NCI-H2081 (cell line): ENCODE results near the gene ANAPC16.
A peak's percentile ranks its signal among the peaks of the same experiment; 100 is the strongest.
"Not testable (repeated sequence)": the region's sequence is repeated elsewhere in the genome, so short reads cannot be mapped to it uniquely, and the experiment has no call there.

ENCODE experiments used
- DNase-seq, 2 experiments: peaks; one replicate each; lab custom pipeline; 2025; lab: John Stamatoyannopoulos, UW

The ANAPC16 gene

GRCh38 chr10:72263613-72264241 lies 47.9 kb downstream of the ANAPC16 start:
- peak; percentile 92 to 93 for DNase-seq

- no peak for DNase-seq
Observed at GRCh38 chr10:72264536-72264935, 48.7 kb downstream of the ANAPC16 start.

- no peak for DNase-seq
Observed at GRCh38 chr10:72265508-72265907, 49.7 kb downstream of the ANAPC16 start.

GRCh38 chr10:72265990-72266865 lies 50.4 kb downstream of the ANAPC16 start:
- DNase-seq = no peak

GRCh38 chr10:72267381-72267780 lies 51.6 kb downstream of the ANAPC16 start:
- DNase-seq = no peak

GRCh38 chr10:72267819-72268399 lies 52.1 kb downstream of the ANAPC16 start:
- no peak for DNase-seq

- DNase-seq = not testable (repeated sequence)
Observed at GRCh38 chr10:72268475-72269200, 52.8 kb downstream of the ANAPC16 start.

- no peak for DNase-seq
Observed at GRCh38 chr10:72270607-72271281, 54.9 kb downstream of the ANAPC16 start.

- DNase-seq = peak; percentile 70 to 78
Observed at GRCh38 chr10:72272689-72273409, 57.0 kb downstream of the ANAPC16 start.

- DNase-seq = peak; percentile 96 to 97
Observed at GRCh38 chr10:72273410-72274212, 57.8 kb downstream of the ANAPC16 start, which contains the start of gene DDIT4. Gene DDIT4 (plus strand): TSS chr10:72273924. CDS start chr10:72274217, 293 bp downstream.

GRCh38 chr10:72274213-72274729 lies 58.5 kb downstream of the ANAPC16 start:
- no peak for DNase-seq

- DNase-seq = peak; percentile 27 to 69
Observed at GRCh38 chr10:72274730-72275350, 59.0 kb downstream of the ANAPC16 start.

GRCh38 chr10:72275351-72276012 lies 59.7 kb downstream of the ANAPC16 start:
- DNase-seq = peak in 1 of 2 experiments; percentile 66

GRCh38 chr10:72276013-72276387 lies 60.2 kb downstream of the ANAPC16 start:
- DNase-seq = peak; percentile 54 to 83

- peak in 1 of 2 experiments; percentile 26 for DNase-seq
Observed at GRCh38 chr10:72276421-72277339, 60.9 kb downstream of the ANAPC16 start.

- DNase-seq = no peak
Observed at GRCh38 chr10:72277340-72277995, 61.7 kb downstream of the ANAPC16 start.
